HG03139 (cell line): ENCODE results near the gene HOMER2.
A peak's percentile ranks its signal among the peaks of the same experiment; 100 is the strongest.
"Not testable (repeated sequence)": the region's sequence is repeated elsewhere in the genome, so short reads cannot be mapped to it uniquely, and the experiment has no call there.

Experiments used
- ATAC-seq: cut with Tn5 transposase; IDR thresholded peaks from one replicate; pipeline ENCODE4 v1.9.1; 2021; ENCODE audit not compliant: unreplicated experiment

HOMER2 gene

GRCh38 chr15:82865981-82866380, 86.5 kb downstream of the HOMER2 start:
- not testable (repeated sequence) for ATAC-seq

- ATAC-seq: not testable (repeated sequence)
Measured at GRCh38 chr15:82865581-82865980, 86.9 kb downstream of the HOMER2 start.

GRCh38 chr15:82864967-82865366, 87.6 kb downstream of the HOMER2 start:
- no peak for ATAC-seq

- ATAC-seq: no peak
Measured at GRCh38 chr15:82862886-82863285, 89.6 kb downstream of the HOMER2 start.

DNA sequence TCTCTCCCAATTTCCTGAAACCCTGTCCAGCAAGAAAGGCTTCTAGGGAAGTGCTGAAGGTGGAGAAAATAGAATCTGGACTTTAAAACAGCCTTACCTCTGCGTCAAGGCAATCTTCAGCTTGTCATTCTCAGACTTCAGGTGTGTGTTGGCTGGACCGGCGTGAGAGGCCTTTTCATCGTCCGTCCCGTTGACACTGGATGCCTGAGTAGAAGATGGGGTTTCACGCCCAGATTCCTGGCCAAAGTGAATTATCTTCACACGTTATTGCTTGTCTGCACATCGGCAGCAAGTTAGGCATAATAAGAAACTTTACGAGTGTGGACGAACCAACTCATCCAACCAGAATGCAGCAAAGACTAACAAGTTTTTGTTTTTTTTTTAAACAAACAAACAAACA, 93.6 kb downstream of the HOMER2 start:
- ATAC-seq: no peak

- no peak for ATAC-seq
Measured at GRCh38 chr15:82856397-82857170, 95.9 kb downstream of the HOMER2 start.

DNA sequence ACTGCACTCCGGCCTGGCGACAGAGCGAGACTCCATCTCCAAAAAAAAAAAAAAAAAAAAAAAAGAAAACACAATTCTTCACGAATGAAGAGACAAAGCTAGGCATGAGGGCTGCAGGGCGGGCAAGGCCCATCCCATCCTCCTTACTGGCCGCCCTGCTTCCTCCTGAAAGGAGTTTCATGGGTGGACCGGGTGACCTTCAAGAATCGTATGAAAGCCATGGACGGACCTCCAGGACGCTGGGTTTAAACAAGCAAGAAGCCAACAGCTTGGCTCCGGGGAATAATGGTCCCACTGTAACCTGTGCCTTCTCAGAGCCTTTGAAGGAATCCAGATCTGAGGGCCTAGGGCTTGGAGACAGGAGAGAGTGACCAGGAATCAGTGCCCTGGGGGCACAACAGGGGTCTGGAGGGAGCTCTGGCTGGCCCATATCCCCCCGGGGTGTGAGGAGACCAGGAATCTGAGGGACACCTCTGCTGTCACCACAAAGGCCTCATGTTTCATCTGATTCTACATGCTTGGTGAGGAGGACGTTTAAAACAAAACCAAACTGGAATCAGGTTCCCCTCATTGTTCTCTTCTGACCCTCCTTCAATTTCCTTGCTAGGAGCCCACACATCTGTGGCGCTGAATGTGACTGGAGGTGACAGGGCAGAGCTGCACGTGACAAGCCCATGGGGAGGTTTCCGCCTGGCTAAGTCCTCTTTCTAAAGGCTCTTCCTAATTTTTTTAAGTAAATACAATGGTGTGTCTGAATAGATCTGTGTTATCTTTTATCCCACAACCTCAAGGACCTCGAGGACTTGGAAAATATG, 97.0 kb downstream of the HOMER2 start:
- ATAC-seq: no peak

DNA sequence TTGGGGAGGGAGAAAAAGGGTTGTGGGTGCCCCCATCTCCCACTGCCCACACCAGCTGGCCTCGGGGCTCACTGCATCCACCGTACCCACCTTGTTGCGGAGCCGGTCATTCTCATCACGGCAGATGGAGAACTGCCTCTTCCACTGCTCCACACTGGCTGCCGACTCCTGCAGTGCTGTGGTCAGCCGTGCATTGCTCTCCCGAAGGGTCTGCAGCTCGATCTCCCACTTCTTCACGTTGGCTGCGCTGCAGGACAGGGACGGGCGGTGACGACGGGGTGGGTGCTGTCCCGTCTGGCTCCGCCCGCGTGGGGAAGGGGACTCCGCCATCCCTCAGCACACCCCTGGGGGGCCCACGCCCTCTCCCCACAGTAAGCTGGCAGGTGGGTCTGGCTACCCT, 98.0 kb downstream of the HOMER2 start:
- no peak for ATAC-seq

- no peak for ATAC-seq
Measured at GRCh38 chr15:82852941-82853561, 99.5 kb downstream of the HOMER2 start.

DNA sequence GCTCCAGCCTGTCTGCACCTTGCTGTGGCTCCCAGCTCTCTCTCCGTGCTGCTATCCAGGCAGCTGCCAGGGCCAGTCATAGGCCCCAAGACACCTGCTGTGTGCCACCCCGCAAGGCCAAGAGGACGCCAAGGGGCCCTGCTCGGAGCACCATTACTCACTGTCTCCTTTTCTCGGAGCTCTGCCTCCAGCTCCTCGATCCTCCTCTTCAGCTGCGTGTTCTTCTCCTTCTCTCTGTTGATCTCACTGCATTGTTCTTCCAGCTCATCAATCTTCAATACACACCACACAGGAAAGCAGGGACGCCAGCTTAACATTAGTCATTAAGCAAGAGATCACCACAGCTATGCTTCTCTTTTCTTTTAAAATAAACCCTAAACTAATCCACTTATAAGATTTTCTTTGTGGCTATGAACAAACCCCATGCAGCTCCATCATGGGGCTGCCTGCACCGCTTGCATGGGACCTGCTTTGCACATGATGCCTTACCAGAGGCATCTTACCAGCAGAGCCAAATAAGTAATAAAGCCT, 100.5 kb downstream of the HOMER2 start:
- ATAC-seq: no peak

GRCh38 chr15:82851306-82851850, 101.1 kb downstream of the HOMER2 start:
- no peak for ATAC-seq

DNA sequence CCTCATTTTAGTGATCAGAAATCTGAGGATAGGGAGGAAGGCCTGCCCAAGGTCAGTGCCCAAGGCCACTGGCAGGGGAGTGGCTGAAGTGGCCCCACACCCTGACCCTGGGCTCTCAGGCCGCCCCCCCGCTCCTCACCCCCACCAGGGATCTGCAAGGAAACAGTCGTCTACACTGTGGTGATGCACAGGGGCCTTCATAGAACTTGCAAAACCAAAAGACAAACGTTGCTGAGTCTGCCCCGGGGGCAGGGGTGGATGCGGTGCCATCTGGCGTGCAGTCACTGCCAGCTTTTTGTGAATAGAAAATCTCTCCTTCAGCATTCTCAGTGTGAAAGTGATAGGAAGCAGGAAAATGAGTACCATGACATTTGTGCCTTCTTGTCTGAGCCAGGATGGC, 101.8 kb downstream of the HOMER2 start:
- ATAC-seq: no peak

- peak; percentile 75 for ATAC-seq
Measured at GRCh38 chr15:82849556-82850512, 102.7 kb downstream of the HOMER2 start.

DNA sequence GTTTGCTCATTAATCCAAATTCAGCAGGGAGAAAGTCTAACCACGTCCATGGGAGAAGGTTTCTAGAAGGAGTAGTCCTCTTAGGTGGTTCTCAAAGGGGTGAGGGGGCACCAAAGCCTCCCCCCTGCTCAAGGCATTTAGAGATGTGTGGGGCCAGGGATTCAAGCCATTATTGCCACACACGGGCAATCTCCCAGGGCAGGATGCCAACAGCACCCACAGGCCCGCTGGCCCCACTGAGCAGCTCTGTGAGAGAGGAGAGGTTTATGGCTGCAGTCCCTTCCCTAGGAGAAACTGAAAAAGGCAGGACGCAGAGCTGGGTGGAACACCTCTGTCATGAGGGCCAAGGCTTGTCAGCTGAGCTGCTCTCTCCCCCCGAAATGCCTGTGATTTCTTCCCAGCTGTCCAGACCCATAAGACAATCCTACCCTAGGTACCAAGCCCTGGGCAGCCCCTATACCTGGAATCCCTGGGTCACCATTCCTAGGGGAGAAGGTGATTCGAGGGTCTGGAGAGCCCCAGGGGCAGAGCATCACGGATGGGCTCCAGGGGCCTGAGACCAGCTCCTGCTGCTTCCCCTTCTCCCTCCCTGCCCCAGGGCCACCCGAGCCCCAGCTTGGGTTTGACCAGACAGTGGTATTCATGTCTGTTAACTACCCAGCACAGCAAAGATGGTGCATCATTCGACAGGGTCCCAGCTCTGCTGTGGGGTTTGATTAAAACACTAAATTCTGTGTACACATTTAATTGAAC, 104.1 kb downstream of the HOMER2 start:
- no peak for ATAC-seq

DNA sequence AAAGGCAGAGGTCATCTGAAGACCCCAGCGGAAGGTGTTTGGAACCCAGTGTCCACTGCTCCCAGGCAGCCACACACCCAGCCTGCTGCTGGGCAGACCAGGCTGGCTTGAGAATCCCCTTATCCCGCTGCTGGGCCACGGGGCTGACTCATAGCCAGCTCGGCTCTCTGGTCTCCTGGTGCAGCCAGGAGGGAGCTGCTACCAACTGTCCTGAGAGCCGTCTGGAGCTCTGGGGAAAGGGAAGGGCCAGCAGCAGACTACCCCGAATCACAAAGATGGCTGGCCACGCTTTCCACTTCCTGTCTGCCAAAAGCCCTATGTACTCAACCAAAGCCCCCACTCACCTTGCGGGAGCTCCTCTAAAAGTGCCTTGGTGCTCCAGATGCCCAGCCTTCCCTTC, 104.8 kb downstream of the HOMER2 start:
- no peak for ATAC-seq

DNA sequence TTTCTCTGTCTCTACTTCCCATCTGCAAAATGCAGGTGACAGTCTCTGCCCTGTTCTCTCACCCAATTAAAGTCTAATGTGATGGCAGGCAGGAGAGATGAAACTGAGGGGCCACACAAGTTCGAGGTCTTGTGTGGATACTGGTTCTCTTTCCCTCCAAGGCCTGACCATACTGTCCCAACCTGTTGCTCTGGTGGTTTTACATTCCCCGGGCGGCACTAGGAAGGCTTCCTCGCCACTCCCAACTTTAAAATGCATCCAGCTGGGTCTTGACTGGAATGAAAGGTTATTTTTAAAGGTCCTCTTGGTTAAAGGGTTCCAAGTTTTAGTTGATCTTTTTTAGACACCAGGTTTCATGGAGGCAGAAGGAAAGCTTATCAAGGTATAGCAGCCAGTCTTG, 105.9 kb downstream of the HOMER2 start:
- ATAC-seq: no peak

GRCh38 chr15:82845686-82846085, 106.8 kb downstream of the HOMER2 start:
- ATAC-seq: no peak

GRCh38 chr15:82843566-82843965, 109.0 kb downstream of the HOMER2 start:
- ATAC-seq: no peak

DNA sequence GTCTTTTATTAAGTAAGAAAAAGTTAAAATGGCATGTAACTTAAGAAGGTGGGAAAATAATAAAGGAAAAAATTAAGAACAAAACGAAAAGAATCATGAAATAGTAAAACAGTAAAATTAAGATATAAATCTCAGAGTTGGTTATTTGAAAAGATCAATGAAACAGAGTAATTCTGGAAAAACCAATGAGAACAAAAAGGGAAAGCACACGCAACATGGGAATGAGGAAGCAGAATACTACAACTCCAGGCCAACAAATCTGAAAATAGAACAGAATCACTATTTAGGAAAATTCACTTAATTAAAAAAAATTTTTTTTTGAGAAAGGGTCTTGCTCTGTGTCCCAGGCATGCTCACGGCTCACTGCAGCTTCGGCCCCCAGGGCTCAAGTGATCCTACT, 112.4 kb downstream of the HOMER2 start:
- no peak for ATAC-seq
